Hepatocyte (in vitro differentiated cells): Measurements from ENCODE around the gene RGS1. TPM values are rescaled to one million over a fixed set of nuclear protein-coding genes. Genes with fewer than 3 reads are reported as not detected.

Experiments used
- DNase-seq: peaks from one replicate; pipeline ENCODE4 v3.0.0-alpha.2; 2016; ENCODE audit warnings: low spot score
- H2AFZ ChIP-seq: fragments of 200-600 bp; sonication (generic); 2 replicates; pipeline ENCODE4 v1.6.0; 2016; ENCODE audit warnings: antibody characterized with exemption, mild to moderate bottlenecking
- H3K27ac ChIP-seq: fragments of 200-600 bp; sonication (generic); 2 replicates; pipeline ENCODE4 v1.5.1; 2016; ENCODE audit warnings: mild to moderate bottlenecking
- H3K27me3 ChIP-seq: fragments of 200-600 bp; sonication (generic); 2 replicates; pipeline ENCODE4 v1.6.1; 2016
- H3K36me3 ChIP-seq: fragments of 200-600 bp; sonication (generic); replicated peaks from 2 replicates; pipeline ENCODE4 v1.5.1; 2016; ENCODE audit warnings: low read depth; ENCODE audit not compliant: insufficient read depth
- H3K4me1 ChIP-seq: fragments of 200-600 bp; sonication (generic); 2 replicates; pipeline ENCODE4 v1.5.1; 2016; ENCODE audit warnings: mild to moderate bottlenecking, moderate library complexity; ENCODE audit not compliant: insufficient read depth
- H3K4me2 ChIP-seq: fragments of 200-600 bp; sonication (generic); 2 replicates; pipeline ENCODE4 v1.6.0; 2016
- H3K4me3 ChIP-seq: fragments of 200-600 bp; sonication (generic); 2 replicates; pipeline ENCODE4 v1.5.1; 2016; ENCODE audit warnings: mild to moderate bottlenecking
- H3K79me2 ChIP-seq: fragments of 200-600 bp; sonication (generic); 2 replicates; pipeline ENCODE4 v1.6.0; 2017; ENCODE audit warnings: mild to moderate bottlenecking
- H3K9me2 ChIP-seq: fragments of 200-600 bp; sonication (generic); replicated peaks from 2 replicates; pipeline ENCODE4 v1.6.0; 2017; ENCODE audit warnings: mild to moderate bottlenecking; ENCODE audit not compliant: insufficient read depth
- H3K9me3 ChIP-seq: fragments of 200-600 bp; sonication (generic); 2 replicates; pipeline ENCODE4 v1.5.1; 2016; ENCODE audit warnings: low read depth, mild to moderate bottlenecking
- H4K20me1 ChIP-seq: fragments of 200-600 bp; sonication (generic); 2 replicates; pipeline ENCODE4 v1.6.0; 2016; ENCODE audit warnings: mild to moderate bottlenecking; ENCODE audit not compliant: insufficient read depth, poor library complexity, severe bottlenecking
- EZH2 ChIP-seq: fragments of 200-600 bp; sonication (generic); IDR thresholded peaks from 2 replicates; pipeline ENCODE4 v1.6.1; 2016; ENCODE audit warnings: antibody characterized with exemption, mild to moderate bottlenecking, borderline replicate concordance
- EZH2phosphoT487 ChIP-seq: fragments of 200-600 bp; sonication (generic); IDR thresholded peaks from one replicate; pipeline ENCODE4 v1.6.1; 2018; ENCODE audit warnings: antibody characterized with exemption, mild to moderate bottlenecking, low read depth, moderate library complexity; ENCODE audit not compliant: unreplicated experiment, severe bottlenecking
- WGBS: methylation state at CpG from one replicate; pipeline ENCODE4 v1.1.6; 2016; ENCODE audit warnings: low lambda C conversion rate; ENCODE audit errors: missing lambda C conversion rate; 5-methylcytosine and 5-hydroxymethylcytosine counted together
- polyA plus RNA-seq: library from polyadenylated mRNA; unstranded; fragments of >200 nt; fragmentation: Nextera tagmentation; extraction: Ambion mirVana; gene quantifications from 2 replicates; pipeline ENCODE4 v1.2.1, GENCODE V29; 2016
- total RNA-seq: library from RNA; depleted of rRNA; stranded (reverse); fragments of >200 nt; gene quantifications from 2 replicates; pipeline ENCODE4 v1.2.3, GENCODE V29; 2014
- TF ChIP-seq, protein P1 (sequence below): fragments of 200-600 bp; sonication (generic); IDR thresholded peaks from 2 replicates; pipeline ENCODE4 v1.5.1; 2016; ENCODE audit warnings: antibody characterized with exemption, mild to moderate bottlenecking; ENCODE audit not compliant: poor library complexity

RGS1 gene
- total and polyA plus RNA-seq, 2 experiments from 2014 or later: 4.0 to 9.8 TPM

DNA sequence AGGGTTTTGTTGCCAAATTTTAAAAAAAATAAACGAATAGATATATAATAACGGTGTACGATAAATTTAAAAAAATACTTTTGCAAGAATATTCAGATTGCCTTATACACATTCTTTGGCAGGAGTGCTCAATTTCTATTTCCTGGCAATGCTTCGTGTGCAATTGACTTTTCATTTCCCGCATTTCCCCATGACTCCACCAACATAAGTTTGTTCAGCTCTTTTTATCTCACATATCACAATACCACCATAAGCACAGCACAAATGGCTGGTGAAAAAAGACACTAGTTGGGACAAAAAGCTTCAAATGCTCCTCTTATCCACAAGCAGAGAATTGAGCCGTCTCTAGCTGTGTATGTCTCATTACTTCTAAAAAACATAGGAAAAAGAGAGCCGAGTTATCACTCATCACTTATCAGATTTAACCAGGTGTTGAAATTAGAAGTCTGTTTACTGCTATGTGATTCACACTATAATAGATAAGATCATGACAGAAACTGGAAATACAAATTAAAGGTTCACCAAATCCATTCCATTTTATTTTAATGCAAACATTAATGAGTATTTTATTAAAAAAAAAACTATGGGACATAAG, 28.9 kb upstream of the RGS1 start:
- Histone ChIP-seq H3K9me3 (no peaks in the 10 kb centered on the region), H3K36me3 (no peaks in the 10 kb centered on the region), H2AFZ (no peak overlapping the region), H3K4me3 (no peak overlapping the region), H3K9me2 (no peaks in the 10 kb centered on the region), H3K27ac (no peak overlapping the region), H4K20me1 (no peaks in the 10 kb centered on the region), H3K4me2 (no peak overlapping the region), H3K4me1 (no peaks in the 10 kb centered on the region), H3K79me2 (no peaks in the 10 kb centered on the region), H3K27me3 (no peaks in the 10 kb centered on the region)
- no peak for TF ChIP-seq EZH2phosphoT487
- TF ChIP-seq EZH2: no peak
- TF ChIP-seq, protein P1, sequence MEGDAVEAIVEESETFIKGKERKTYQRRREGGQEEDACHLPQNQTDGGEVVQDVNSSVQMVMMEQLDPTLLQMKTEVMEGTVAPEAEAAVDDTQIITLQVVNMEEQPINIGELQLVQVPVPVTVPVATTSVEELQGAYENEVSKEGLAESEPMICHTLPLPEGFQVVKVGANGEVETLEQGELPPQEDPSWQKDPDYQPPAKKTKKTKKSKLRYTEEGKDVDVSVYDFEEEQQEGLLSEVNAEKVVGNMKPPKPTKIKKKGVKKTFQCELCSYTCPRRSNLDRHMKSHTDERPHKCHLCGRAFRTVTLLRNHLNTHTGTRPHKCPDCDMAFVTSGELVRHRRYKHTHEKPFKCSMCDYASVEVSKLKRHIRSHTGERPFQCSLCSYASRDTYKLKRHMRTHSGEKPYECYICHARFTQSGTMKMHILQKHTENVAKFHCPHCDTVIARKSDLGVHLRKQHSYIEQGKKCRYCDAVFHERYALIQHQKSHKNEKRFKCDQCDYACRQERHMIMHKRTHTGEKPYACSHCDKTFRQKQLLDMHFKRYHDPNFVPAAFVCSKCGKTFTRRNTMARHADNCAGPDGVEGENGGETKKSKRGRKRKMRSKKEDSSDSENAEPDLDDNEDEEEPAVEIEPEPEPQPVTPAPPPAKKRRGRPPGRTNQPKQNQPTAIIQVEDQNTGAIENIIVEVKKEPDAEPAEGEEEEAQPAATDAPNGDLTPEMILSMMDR: no peak
- WGBS: 66% methylated on average over 7 of the region's 7 CpGs
- DNase-seq: no peak

- no peaks in the 10 kb centered on the region for H3K36me3 ChIP-seq
- WGBS: 88% methylated on average over 2 of the region's 2 CpGs
- no peaks in the 10 kb centered on the region for H4K20me1 ChIP-seq
- H3K4me1 ChIP-seq: no peaks in the 10 kb centered on the region
- H3K9me3 ChIP-seq: no peaks in the 10 kb centered on the region
- no peak for DNase-seq
- no peak for TF ChIP-seq EZH2phosphoT487
- TF ChIP-seq, protein P1: no peak
- no peak for TF ChIP-seq EZH2
- H3K27ac ChIP-seq: no peak overlapping the region
- H2AFZ ChIP-seq: no peak overlapping the region
- H3K9me2 ChIP-seq: no peaks in the 10 kb centered on the region
- no peaks in the 10 kb centered on the region for H3K27me3 ChIP-seq
- no peak overlapping the region for H3K4me3 ChIP-seq
- no peak overlapping the region for H3K4me2 ChIP-seq
- no peaks in the 10 kb centered on the region for H3K79me2 ChIP-seq
Measured at GRCh38 chr1:192547501-192547900, 28.1 kb upstream of the RGS1 start.

DNA sequence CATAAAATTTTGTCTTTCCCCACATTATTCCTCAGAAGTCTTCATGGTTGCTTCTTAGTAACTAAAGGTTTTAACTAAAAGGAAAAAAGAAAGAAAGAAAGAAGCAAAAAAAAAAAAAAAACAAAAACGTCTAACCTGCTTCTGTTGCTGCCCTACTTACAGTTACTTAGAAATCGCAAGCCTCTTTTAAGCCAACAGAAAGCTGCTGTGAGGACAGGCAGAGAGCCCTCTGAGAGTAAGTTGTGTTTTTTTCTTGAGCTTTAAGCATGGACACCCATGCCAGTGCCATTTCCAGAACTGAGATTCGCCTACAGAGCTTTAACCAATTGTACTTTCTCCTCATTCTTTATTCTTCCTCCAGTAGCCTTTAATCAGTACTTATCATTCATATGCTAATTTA, 25.6 kb upstream of the RGS1 start:
- Histone ChIP-seq H4K20me1 (no peaks in the 10 kb centered on the region), H3K27ac (no peak overlapping the region), H3K27me3 (no peaks in the 10 kb centered on the region), H3K4me1 (no peaks in the 10 kb centered on the region), H3K4me3 (no peak overlapping the region), H3K9me3 (no peaks in the 10 kb centered on the region), H2AFZ (no peak overlapping the region), H3K4me2 (no peak overlapping the region), H3K36me3 (no peaks in the 10 kb centered on the region), H3K79me2 (no peaks in the 10 kb centered on the region), H3K9me2 (no peaks in the 10 kb centered on the region)
- no peak for TF ChIP-seq EZH2phosphoT487
- no peak for DNase-seq
- 78% methylated on average over 3 of the region's 3 CpGs for WGBS

DNA sequence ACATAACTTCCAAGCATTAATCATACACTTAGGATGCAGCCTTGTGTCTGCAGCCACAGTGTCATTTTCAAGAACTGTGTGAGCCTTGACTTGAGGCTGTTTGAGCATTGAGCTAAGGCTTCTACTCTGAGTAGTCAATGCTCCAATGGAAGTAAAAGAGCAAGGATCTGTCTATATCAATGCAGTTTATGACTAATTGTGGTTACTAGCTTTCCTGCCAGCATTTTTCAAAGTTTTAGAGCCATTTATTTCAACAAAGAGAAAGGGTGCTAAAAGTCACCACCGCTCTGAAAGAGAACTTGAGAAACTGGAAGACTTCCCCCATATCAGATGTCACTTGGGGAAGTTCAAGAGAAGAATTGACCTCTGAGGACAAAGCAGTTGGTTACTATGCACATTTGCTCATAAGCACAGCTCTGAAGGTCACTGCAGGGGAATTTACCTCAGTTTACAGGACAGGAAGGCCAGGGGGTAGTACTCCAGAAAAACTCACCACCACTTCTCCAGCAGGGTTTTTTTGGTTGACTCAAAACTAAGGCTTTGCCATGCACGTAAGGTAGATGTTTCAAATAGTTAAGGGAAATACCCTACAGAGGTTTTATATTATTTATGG, 24.5 kb upstream of the RGS1 start:
- H4K20me1 ChIP-seq: no peaks in the 10 kb centered on the region
- no peaks in the 10 kb centered on the region for H3K79me2 ChIP-seq
- no peak overlapping the region for H3K27ac ChIP-seq
- H3K4me1 ChIP-seq: no peaks in the 10 kb centered on the region
- no peaks in the 10 kb centered on the region for H3K27me3 ChIP-seq
- H3K4me3 ChIP-seq: no peak overlapping the region
- H3K9me2 ChIP-seq: no peaks in the 10 kb centered on the region
- H3K4me2 ChIP-seq: no peak overlapping the region
- DNase-seq: no peak
- 91% methylated on average over 2 of the region's 2 CpGs for WGBS
- no peaks in the 10 kb centered on the region for H3K9me3 ChIP-seq
- TF ChIP-seq EZH2phosphoT487 (no peak), EZH2 (no peak)
- TF ChIP-seq, protein P1: no peak
- no peaks in the 10 kb centered on the region for H3K36me3 ChIP-seq
- no peak overlapping the region for H2AFZ ChIP-seq
